Body of pancreas (tissue), 4 donors: ENCODE results near the gene ATP8A2. TPM values are rescaled to one million over a fixed set of nuclear protein-coding genes. Genes with fewer than 3 reads are reported as not detected.
"Not testable (repeated sequence)": the region's sequence is repeated elsewhere in the genome, so short reads cannot be mapped to it uniquely, and the experiment has no call there.

ENCODE experiments used
- ATAC-seq: fragments of 150-250 bp; one replicate; pipeline ENCODE4 v1.9.1; 2016
- DNase-seq, 4 donors: peaks; one replicate each; pipeline ENCODE4 v3.0.0-alpha.2; 2019
- H3K27ac ChIP-seq, 4 donors: fragments of 200-600 bp; sonication (generic); 1 replicate in 3 of 4; 2 replicates in 1 of 4; pipeline versions ENCODE4 v1.5.1 to v1.6.1; 2016 to 2019; ENCODE audit warnings: mild to moderate bottlenecking in 1 of 4, mixed read lengths in 1 of 4, moderate library complexity in 1 of 4
- H3K27me3 ChIP-seq, 2 donors: fragments of 200-600 bp; sonication (generic); one replicate each; pipeline ENCODE4 v1.6.0; 2016; ENCODE audit warnings: mild to moderate bottlenecking in 1 of 2
- H3K36me3 ChIP-seq, 2 donors: fragments of 200-600 bp; sonication (generic); replicated peaks in 1 of 2; 2 replicates each; pipeline ENCODE4 v1.5.1; 2016; ENCODE audit warnings: low read depth in 2 of 2; ENCODE audit not compliant: insufficient read depth in 1 of 2
- H3K4me1 ChIP-seq: fragments of 200-600 bp; sonication (generic); one replicate; pipeline ENCODE4 v1.6.0; 2016
- H3K4me3 ChIP-seq, 2 donors: fragments of 200-600 bp; sonication (generic); 1 replicate in 1 of 2; 2 replicates in 1 of 2; pipeline ENCODE4 v1.5.1; 2016 to 2019
- H3K9me3 ChIP-seq, 3 donors: fragments of 200-600 bp; sonication (generic); 1 replicate in 2 of 3; 2 replicates in 1 of 3; pipeline ENCODE4 v1.5.1; 2016
- CTCF ChIP-seq, 7 experiments: fragments of 450-650 bp in 4 of 7; fragments of 200-600 bp in 3 of 7; sonication (generic) in 3 of 7; IDR thresholded peaks; one replicate each; pipeline ENCODE4 v1.5.1; 2016 to 2019; ENCODE audit warnings: antibody characterized with exemption in 7 of 7
- POLR2A ChIP-seq, 3 donors: fragments of 450-650 bp; IDR thresholded peaks; one replicate each; pipeline ENCODE4 v1.6.1; 2016; ENCODE audit warnings: antibody characterized with exemption in 3 of 3, mild to moderate bottlenecking in 2 of 3
- WGBS, 2 donors: methylation state at CpG; one replicate each; pipeline ENCODE4 v1.1.5; 2017; 5-methylcytosine and 5-hydroxymethylcytosine counted together
- intact Hi-C: fragments of 100-400 bp; cut with DNase I; formaldehyde crosslinking; loops from one replicate; pipeline ENCODE4 v1.15.1; 2023
- total RNA-seq, 2 donors: library from RNA; depleted of rRNA; stranded (reverse); fragments of >200 nt; gene quantifications; one replicate each; pipeline ENCODE4 v1.1.0, GENCODE V29; 2016

ATP8A2 gene
- total RNA-seq, 2 donors from 2014 or later: under 0.01 TPM; not detected in 1

GRCh38 chr13:25502551-25502950, 130.8 kb downstream of the ATP8A2 start:
- ATAC-seq (no peak), DNase-seq (no peak)
- Histone ChIP-seq H3K4me3 (no peak overlapping the region), H3K36me3 (no peaks in the 10 kb centered on the region), H3K27ac (no peak overlapping the region), H3K27me3 (no peaks in the 10 kb centered on the region), H3K9me3 (no peaks in the 10 kb centered on the region), H3K4me1 (no peaks in the 10 kb centered on the region)
- TF ChIP-seq POLR2A (IDR thresholded peaks at IDR 0.05): no peak
- TF ChIP-seq CTCF (IDR thresholded peaks at IDR 0.05): no peak
- WGBS, 2 donors: 58 to 62% methylated on average over 6 of the region's 6 CpGs
- intact Hi-C loops: no loop called here

DNA sequence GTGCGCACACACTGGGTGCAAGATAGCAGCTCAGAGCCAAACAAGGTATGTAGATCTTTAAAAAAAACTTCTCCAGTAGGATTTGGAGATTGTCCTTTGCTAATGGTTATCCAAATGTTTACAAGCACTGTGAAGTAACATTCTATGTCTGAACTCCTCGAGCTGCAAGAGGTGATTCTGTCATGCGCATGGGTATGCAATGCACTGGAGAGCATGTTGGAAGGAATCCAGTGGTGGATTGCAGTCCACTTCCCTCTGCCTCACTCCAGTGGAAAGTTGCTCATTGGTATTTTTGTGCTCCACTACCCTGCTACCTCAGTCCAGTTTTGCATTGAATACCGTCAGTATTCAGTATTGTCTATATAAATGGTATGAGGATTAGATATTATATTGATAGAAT, 132.1 kb downstream of the ATP8A2 start:
- no peak for DNase-seq
- no peaks in the 10 kb centered on the region for H3K4me1 ChIP-seq
- TF ChIP-seq CTCF (IDR thresholded peaks at IDR 0.05) (no peak), POLR2A (IDR thresholded peaks at IDR 0.05) (no peak)
- ATAC-seq: no peak
- intact Hi-C loops: no loop called here
- no peak overlapping the region for H3K4me3 ChIP-seq
- WGBS, 2 donors: 70 to 75% methylated on average over 4 of the region's 4 CpGs
- no peaks in the 10 kb centered on the region for H3K27me3 ChIP-seq
- no peak overlapping the region for H3K27ac ChIP-seq
- no peaks in the 10 kb centered on the region for H3K9me3 ChIP-seq
- H3K36me3 ChIP-seq: no peaks in the 10 kb centered on the region

- 24 to 29% methylated on average over 1 of the region's 1 CpG for WGBS, 2 donors
- no peak for ATAC-seq
Observed at GRCh38 chr13:25507841-25508240, 136.1 kb downstream of the ATP8A2 start.

GRCh38 chr13:25513060-25513459, 141.3 kb downstream of the ATP8A2 start:
- H3K36me3 ChIP-seq, intact Hi-C loops, H3K27me3 ChIP-seq, H3K9me3 ChIP-seq, H3K27ac ChIP-seq, H3K4me3 ChIP-seq, H3K4me1 ChIP-seq, DNase-seq, ATAC-seq: not testable (repeated sequence)
- WGBS, 2 donors: 98% methylated on average over 11 of the region's 32 CpGs; no CpG with 5 or more reads in 1 of the 2 donors

More at GRCh38 chr13:25507841-25508240, 136.1 kb downstream of the ATP8A2 start:
- H3K9me3 ChIP-seq: no peaks in the 10 kb centered on the region
- no peaks in the 10 kb centered on the region for H3K4me1 ChIP-seq
- H3K27me3 ChIP-seq: no peaks in the 10 kb centered on the region
- intact Hi-C loops: no loop called here
- no peaks in the 10 kb centered on the region for H3K36me3 ChIP-seq
- H3K4me3 ChIP-seq: no peak overlapping the region
- no peak for DNase-seq
- TF ChIP-seq CTCF (IDR thresholded peaks at IDR 0.05) (no peak), POLR2A (IDR thresholded peaks at IDR 0.05) (no peak)
- H3K27ac ChIP-seq: no peak overlapping the region

GRCh38 chr13:25518441-25518840, 146.7 kb downstream of the ATP8A2 start:
- intact Hi-C loops: no loop called here
- WGBS, 2 donors: 70 to 75% methylated on average over 5 of the region's 5 CpGs
- Histone ChIP-seq H3K9me3 (no peaks in the 10 kb centered on the region), H3K4me3 (no peak overlapping the region), H3K27me3 (no peaks in the 10 kb centered on the region), H3K36me3 (no peaks in the 10 kb centered on the region), H3K27ac (no peak overlapping the region), H3K4me1 (no peaks in the 10 kb centered on the region)
- DNase-seq (no peak), ATAC-seq (no peak)
- TF ChIP-seq CTCF (IDR thresholded peaks at IDR 0.05) (no peak), POLR2A (IDR thresholded peaks at IDR 0.05) (no peak)
